Stomach (tissue), 4 donors: ENCODE results near the gene DMRT1.

ENCODE experiments used
- EP300 ChIP-seq: sonication (generic); formaldehyde crosslinking; IDR thresholded peaks from one replicate; pipeline ENCODE4 v1.6.1; 2017; ENCODE audit warnings: antibody characterized with exemption
- POLR2A ChIP-seq, 4 donors: fragments of 450-650 bp; IDR thresholded peaks; one replicate each; pipeline ENCODE4 v1.6.1; 2016; ENCODE audit warnings: antibody characterized with exemption in 4 of 4, control low read depth in 2 of 4, mild to moderate bottlenecking in 1 of 4, moderate library complexity in 1 of 4
- POLR2AphosphoS5 ChIP-seq, 3 donors: sonication (generic); formaldehyde crosslinking; IDR thresholded peaks; one replicate each; pipeline ENCODE4 v1.6.1; 2016; ENCODE audit warnings: antibody characterized with exemption in 3 of 3
- TF ChIP-seq, protein P1 (sequence below), 7 experiments: fragments of 450-650 bp in 4 of 7; fragments of 200-600 bp in 3 of 7; sonication (generic) in 3 of 7; IDR thresholded peaks; one replicate each; pipeline ENCODE4 v1.5.1; 2016 to 2019; ENCODE audit warnings: antibody characterized with exemption in 7 of 7, control low read depth in 2 of 7, mild to moderate bottlenecking in 1 of 7

DNA sequence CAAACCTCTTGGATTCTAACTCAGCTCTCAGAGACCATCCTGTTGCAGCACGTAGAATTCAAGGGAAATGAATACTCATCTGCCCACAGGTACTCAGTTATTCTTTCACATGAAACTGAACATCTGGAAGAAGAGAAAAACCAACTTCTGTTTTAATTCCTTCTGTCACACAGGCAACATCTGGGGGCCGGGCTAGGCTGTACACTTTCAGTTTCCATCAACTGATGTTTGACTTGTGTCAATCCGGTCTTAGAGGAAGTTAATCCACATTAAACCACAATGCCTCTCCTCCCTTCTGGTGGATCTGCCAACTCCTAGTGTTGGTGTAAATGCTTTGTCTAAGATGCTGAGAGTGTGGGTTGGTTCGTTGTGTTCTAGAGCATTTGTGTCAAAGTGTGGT, 152.5 kb downstream of the DMRT1 start:
- TF ChIP-seq, protein P1, sequence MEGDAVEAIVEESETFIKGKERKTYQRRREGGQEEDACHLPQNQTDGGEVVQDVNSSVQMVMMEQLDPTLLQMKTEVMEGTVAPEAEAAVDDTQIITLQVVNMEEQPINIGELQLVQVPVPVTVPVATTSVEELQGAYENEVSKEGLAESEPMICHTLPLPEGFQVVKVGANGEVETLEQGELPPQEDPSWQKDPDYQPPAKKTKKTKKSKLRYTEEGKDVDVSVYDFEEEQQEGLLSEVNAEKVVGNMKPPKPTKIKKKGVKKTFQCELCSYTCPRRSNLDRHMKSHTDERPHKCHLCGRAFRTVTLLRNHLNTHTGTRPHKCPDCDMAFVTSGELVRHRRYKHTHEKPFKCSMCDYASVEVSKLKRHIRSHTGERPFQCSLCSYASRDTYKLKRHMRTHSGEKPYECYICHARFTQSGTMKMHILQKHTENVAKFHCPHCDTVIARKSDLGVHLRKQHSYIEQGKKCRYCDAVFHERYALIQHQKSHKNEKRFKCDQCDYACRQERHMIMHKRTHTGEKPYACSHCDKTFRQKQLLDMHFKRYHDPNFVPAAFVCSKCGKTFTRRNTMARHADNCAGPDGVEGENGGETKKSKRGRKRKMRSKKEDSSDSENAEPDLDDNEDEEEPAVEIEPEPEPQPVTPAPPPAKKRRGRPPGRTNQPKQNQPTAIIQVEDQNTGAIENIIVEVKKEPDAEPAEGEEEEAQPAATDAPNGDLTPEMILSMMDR (IDR thresholded peaks at IDR 0.05): no peak
- TF ChIP-seq POLR2AphosphoS5 (IDR thresholded peaks at IDR 0.05): no peak
- no peak for TF ChIP-seq POLR2A (IDR thresholded peaks at IDR 0.05)
- no peak for TF ChIP-seq EP300
